Measurements from ENCODE around the gene IL17RE.
A peak's percentile ranks its signal among the peaks of the same experiment; 100 is the strongest.
"Not testable (repeated sequence)": the region's sequence is repeated elsewhere in the genome, so short reads cannot be mapped to it uniquely, and the experiment has no call there.

The IL17RE gene

DNA sequence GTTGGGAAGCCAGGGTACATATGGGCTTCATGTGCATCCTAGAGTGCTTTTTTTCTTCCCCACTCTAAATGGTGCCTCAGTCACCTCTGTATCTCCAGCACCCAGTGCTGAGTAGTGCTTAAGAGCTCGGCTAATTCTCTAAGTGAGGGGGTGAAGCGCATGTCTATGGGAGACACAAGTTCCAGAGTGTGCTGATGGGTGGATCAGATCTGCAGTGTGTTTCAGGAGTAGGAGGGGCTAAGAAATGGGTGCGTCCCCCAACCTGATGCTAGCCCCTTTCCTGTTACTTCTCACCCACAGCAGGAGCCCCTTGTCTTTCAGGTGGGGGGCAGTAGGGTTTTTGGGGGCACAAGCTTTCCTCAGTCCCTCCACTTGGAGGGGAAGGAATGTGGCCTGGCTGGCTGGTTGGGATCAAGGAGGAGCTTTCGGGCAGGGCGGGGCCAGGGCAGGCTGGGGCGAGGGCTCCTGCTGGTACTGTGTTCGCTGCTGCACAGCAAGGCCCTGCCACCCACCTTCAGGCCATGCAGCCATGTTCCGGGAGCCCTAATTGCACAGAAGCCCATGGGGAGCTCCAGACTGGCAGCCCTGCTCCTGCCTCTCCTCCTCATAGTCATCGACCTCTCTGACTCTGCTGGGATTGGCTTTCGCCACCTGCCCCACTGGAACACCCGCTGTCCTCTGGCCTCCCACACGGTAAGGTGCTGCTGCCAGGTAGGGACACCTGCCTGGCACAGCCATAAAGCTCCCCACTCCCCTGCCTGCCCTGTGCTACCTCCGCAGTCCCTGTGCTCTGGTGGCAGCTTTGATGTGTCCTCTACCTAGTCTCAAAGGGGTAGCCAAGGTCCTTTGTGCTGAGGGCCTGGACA is at the start of gene IL17RE:
IL17RE (plus strand) TSS at position 477 of the 866 bp plus-strand sequence; CDS start at position 562, 85 bp downstream.
- Histone ChIP-seq H3K27ac (peak within 1 kb of the TSS in 20 of 21 experiments; percentile 13 to 89 (median 80)), H3K4me3 (peak within 1 kb of the TSS; percentile 18 to 49 (median 30))

DNA sequence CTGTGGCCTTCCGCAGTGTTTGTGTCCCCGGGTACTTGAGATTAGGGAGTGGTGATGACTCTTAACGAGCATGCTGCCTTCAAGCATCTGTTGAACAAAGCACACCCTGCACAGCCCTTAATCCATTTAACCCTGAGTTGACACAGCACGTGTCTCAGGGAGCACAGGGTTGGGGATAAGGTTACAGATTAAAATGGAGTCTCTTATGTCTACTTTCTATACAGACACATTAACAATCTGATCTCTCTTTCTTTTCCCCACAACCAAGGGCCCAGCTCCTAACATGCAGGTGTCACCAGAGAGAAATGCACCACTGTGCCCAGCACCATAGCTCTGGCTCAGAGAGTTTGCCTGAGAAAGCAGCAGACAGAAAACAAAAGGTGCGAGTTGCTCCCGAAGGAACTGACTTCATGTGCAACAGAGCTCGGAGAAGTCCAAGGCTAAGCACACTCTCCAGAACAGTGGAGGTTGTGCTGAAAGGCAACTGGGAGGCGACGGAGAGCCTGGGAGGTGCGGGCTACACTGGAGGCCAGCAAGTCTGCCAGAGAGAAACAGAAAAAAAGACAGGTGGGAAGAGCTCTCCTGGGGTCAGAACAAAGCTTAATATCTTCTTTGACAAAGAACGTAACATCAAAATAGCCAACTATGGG is 48.2 kb upstream of the IL17RE start:
- not testable (repeated sequence) for H3K27ac ChIP-seq, H3K4me3 ChIP-seq

GRCh38 chr3:9855594-9855993 is 47.1 kb upstream of the IL17RE start:
- Histone ChIP-seq H3K27ac (no peak overlapping the region), H3K4me3 (no peak overlapping the region)

- H3K27ac ChIP-seq: no peak overlapping the region
- H3K4me3 ChIP-seq: no peak overlapping the region
These were observed 43.1 kb upstream of the IL17RE start for GRCh38 chr3:9859530-9860025.

GRCh38 chr3:9861201-9861600 is 41.4 kb upstream of the IL17RE start:
- Histone ChIP-seq H3K4me3 (no peak overlapping the region), H3K27ac (no peak overlapping the region)

- H3K27ac ChIP-seq: no peak overlapping the region
- no peak overlapping the region for H3K4me3 ChIP-seq
These were observed 41.0 kb upstream of the IL17RE start for GRCh38 chr3:9861626-9862130.

- H3K27ac ChIP-seq: peak overlapping the region in 8 of 21 experiments; percentile 6 to 73 (median 31)
- H3K4me3 ChIP-seq: peak overlapping the region; percentile 3 to 40 (median 21)
These were observed 40.1 kb upstream of the IL17RE start for GRCh38 chr3:9862391-9863057.

DNA sequence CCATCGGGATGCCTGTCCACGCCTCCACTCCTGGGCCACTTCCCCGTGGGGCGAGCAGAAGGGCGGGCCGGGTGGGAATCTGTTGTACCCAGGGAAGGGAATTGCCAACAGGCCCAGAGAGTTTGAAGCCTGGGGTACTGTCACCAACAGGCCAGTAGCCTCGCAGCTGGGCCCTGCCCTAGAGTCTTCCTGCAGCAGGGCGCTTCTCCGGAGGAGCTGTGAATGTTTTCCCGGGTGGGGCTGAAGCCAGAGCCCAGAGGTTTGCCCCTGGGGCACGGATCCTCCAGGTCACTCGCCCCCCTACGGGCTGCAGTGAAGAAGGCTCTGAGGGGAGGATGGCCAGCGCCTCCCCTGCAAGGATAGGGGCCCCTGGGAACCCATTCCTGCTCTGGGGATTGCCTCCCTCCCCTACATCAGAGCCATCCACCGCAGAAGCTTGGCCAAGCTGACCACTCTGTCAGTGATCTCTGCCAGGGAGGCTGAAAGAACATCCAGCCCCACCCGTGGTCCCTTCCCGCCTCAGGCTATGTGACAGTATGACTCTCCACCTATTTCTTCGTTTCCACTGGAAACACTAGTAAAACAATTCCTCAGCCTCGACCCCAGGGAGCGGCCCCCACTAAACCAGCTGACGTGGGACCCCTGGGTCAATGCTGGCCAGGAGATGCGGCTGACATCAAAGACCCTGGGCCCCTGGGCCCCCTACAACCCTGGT is 39.4 kb upstream of the IL17RE start:
- H3K4me3 ChIP-seq: peak overlapping the region; percentile 3 to 40 (median 21)
- peak overlapping the region in 7 of 21 experiments; percentile 6 to 73 (median 43) for H3K27ac ChIP-seq

DNA sequence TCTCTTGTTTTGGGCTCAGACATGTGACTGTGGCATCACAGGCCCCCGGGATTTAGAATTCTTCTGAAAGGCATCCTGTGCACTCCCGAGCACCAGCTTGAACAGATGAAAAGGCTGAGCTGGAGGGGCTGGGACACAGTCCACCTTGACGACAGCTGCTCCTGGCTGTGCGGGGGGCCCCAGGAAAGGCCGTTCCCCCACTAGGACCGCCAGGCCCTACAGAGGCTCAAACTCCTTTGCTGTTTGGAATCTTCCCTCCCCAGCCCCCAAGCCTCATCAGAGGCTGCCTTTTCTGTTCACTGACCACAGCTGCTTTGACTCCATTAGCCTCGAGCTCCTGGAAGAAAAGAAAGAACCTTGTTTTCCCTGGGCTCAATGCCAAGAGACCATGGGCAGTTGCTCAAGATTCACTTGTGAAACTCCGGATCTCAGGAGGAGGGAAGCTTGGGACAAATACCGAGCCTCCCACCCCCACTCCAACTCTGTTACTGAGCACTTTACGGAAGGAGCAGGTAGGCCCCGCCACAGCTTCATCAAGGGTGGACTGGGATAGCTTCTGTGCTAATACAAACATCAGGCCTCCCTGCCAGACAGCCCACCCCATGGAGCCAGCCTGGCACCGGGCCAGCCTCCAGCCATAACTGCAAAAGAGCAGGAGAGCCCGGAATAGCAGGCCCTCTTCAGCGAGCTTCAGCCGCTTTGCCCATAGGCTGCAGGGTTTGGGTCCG is 38.3 kb upstream of the IL17RE start:
- H3K4me3 ChIP-seq: no peak overlapping the region
- H3K27ac ChIP-seq: peak overlapping the region in 6 of 21 experiments; percentile 6 to 61 (median 36)

GRCh38 chr3:9865125-9865637 is 37.5 kb upstream of the IL17RE start:
- H3K27ac ChIP-seq: peak overlapping the region in 5 of 21 experiments; percentile 6 to 61 (median 29)

GRCh38 chr3:9866639-9867038 is 36.0 kb upstream of the IL17RE start:
- no peak overlapping the region for H3K27ac ChIP-seq
- no peak overlapping the region for H3K4me3 ChIP-seq

More at GRCh38 chr3:9865125-9865637, 37.5 kb upstream of the IL17RE start:
- not testable (repeated sequence) for H3K4me3 ChIP-seq

GRCh38 chr3:9867106-9867505 is 35.5 kb upstream of the IL17RE start:
- H3K4me3 ChIP-seq: no peak overlapping the region
- no peak overlapping the region for H3K27ac ChIP-seq

DNA sequence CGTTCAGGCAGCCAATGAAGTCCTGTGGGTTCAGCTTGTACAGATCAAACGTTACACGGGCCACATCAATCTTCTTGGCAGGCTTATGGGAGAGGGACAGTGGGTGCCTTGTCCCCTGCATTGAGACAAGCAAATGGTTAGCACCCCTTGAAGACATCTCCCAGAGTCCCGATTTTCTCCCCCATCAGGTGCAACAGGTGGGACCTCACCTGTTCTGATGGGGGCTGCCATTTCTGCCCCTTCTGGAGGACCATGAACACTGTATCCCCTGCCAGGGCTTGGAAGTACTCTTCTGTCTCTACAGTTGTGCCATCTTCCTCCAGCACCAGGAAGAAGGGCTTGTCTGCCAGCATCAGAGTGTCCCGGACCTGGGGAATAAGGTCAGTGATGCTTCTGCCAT is 32.7 kb upstream of the IL17RE start:
- no peak overlapping the region for H3K27ac ChIP-seq

GRCh38 chr3:9870978-9871377 is 31.7 kb upstream of the IL17RE start:
- H3K4me3 ChIP-seq: no peak overlapping the region
- H3K27ac ChIP-seq: no peak overlapping the region

More for the DNA sequence above, 32.7 kb upstream of the IL17RE start:
- H3K4me3 ChIP-seq: no peak overlapping the region

- not testable (repeated sequence) for H3K27ac ChIP-seq, H3K4me3 ChIP-seq
These were observed 30.6 kb upstream of the IL17RE start for GRCh38 chr3:9872067-9872466.

- Histone ChIP-seq H3K4me3 (no peak overlapping the region), H3K27ac (no peak overlapping the region)
These were observed 27.2 kb upstream of the IL17RE start for GRCh38 chr3:9875448-9875847.

DNA sequence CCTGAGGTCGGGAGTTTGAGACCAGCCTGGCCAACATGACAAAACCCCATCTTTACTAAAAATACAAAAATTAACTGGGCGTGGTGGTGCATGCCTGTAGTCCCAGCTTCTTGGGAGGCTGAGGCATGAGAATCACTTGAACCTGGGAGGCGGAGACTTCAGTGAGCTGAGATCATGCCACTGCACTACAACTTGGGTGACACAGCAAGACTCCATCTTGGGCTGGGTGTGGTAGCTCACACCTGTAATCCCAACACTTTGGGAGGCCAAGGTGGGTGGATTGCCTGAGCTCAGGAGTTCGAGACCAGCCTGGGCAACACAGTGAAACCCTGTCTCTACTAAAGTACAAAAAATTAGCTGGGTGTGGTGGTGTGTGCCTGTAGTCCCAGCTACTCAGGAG is 26.4 kb upstream of the IL17RE start:
- H3K27ac ChIP-seq: not testable (repeated sequence)

GRCh38 chr3:9876991-9877390 is 25.7 kb upstream of the IL17RE start:
- H3K27ac ChIP-seq: no peak overlapping the region
- H3K4me3 ChIP-seq: no peak overlapping the region

More for the DNA sequence above, 26.4 kb upstream of the IL17RE start:
- not testable (repeated sequence) for H3K4me3 ChIP-seq

Data from skin epidermis (tissue), 12 donors.